Smooth muscle cell (in vitro differentiated cells): ENCODE results near the gene REPIN1. TPM values are rescaled to one million over a fixed set of nuclear protein-coding genes. Genes with fewer than 3 reads are reported as not detected.

ENCODE experiments used
- DNase-seq: peaks from one replicate; lab custom pipeline; 2025; ENCODE audit not compliant: unreplicated experiment; lab: John Stamatoyannopoulos, UW
- H2AFZ ChIP-seq: fragments of 200-600 bp; sonication (generic); 2 replicates; pipeline ENCODE4 v1.6.0; 2016; ENCODE audit warnings: antibody characterized with exemption, low read depth, mild to moderate bottlenecking
- H3F3A ChIP-seq: fragments of 200-600 bp; sonication (generic); 2 replicates; pipeline ENCODE4 v1.6.0; 2017; ENCODE audit warnings: antibody characterized with exemption, low read depth
- H3K27ac ChIP-seq: fragments of 200-600 bp; sonication (generic); 2 replicates; pipeline ENCODE4 v1.5.1; 2016; ENCODE audit warnings: low read depth, mild to moderate bottlenecking
- H3K27me3 ChIP-seq: fragments of 200-600 bp; sonication (generic); 2 replicates; pipeline ENCODE4 v1.6.1; 2016; ENCODE audit warnings: low read depth, mild to moderate bottlenecking
- H3K36me3 ChIP-seq: fragments of 200-600 bp; sonication (generic); 2 replicates; pipeline ENCODE4 v1.5.1; 2016; ENCODE audit warnings: low read depth
- H3K4me1 ChIP-seq: fragments of 200-600 bp; sonication (generic); 2 replicates; pipeline ENCODE4 v1.5.1; 2016; ENCODE audit warnings: low read depth
- H3K4me2 ChIP-seq: fragments of 200-600 bp; sonication (generic); 2 replicates; pipeline ENCODE4 v1.6.0; 2016; ENCODE audit warnings: mild to moderate bottlenecking
- H3K4me3 ChIP-seq: fragments of 200-600 bp; sonication (generic); 2 replicates; pipeline ENCODE4 v1.5.1; 2016; ENCODE audit warnings: mild to moderate bottlenecking
- H3K79me2 ChIP-seq: fragments of 200-600 bp; sonication (generic); 2 replicates; pipeline ENCODE4 v1.6.0; 2016; ENCODE audit warnings: low read depth, mild to moderate bottlenecking
- H3K9ac ChIP-seq: fragments of 200-600 bp; sonication (generic); 2 replicates; pipeline ENCODE4 v1.6.0; 2016; ENCODE audit warnings: low read depth
- H3K9me3 ChIP-seq: fragments of 200-600 bp; sonication (generic); replicated peaks from 2 replicates; pipeline ENCODE4 v1.5.1; 2016; ENCODE audit warnings: low read depth
- H4K20me1 ChIP-seq: fragments of 200-600 bp; sonication (generic); 2 replicates; pipeline ENCODE4 v1.6.0; 2016; ENCODE audit warnings: low read depth
- WGBS: methylation state at CpG from one replicate; pipeline ENCODE4 v1.1.7; 2016; ENCODE audit warnings: low lambda C conversion rate; 5-methylcytosine and 5-hydroxymethylcytosine counted together
- polyA plus RNA-seq: library from polyadenylated mRNA; unstranded; fragments of >200 nt; fragmentation: Nextera tagmentation; extraction: Ambion mirVana; gene quantifications from 2 replicates; pipeline ENCODE4 v1.2.1, GENCODE V29; 2016
- total RNA-seq: library from RNA; depleted of rRNA; stranded (reverse); fragments of >200 nt; gene quantifications from 2 replicates; pipeline ENCODE4 v1.2.3, GENCODE V29; 2014
- TF ChIP-seq, protein P1 (sequence below): fragments of 200-600 bp; sonication (generic); IDR thresholded peaks from 2 replicates; pipeline ENCODE4 v1.5.1; 2017; ENCODE audit warnings: borderline replicate concordance, mild to moderate bottlenecking, antibody characterized with exemption; ENCODE audit not compliant: insufficient read depth, poor library complexity, severe bottlenecking

Gene REPIN1
- total and polyA plus RNA-seq, 2 experiments from 2014 or later, result 55.5 to 60.9 TPM

DNA sequence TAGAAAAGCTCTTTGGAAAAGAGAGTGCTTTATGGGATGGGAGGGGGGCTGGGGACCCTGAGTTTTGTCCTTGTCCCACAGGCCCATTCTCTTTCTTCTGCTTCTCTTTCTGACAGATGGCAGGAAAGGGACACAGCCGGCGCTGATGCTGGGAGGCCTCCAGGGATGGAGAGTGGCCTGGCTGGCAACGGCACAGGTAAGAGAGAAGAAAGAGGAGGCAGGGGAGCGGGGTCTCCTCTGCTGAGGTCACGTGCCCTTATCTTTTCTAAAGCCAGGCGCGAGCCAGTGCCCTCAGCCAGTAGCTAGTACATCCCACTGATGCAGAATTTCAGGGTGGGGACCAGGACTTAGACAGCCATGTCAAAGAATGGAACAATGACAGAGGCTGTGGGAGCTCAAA, 19.7 kb downstream of the REPIN1 start:
- H3K9ac ChIP-seq, result no peak overlapping the region
- no peaks in the 10 kb centered on the region for H3K9me3 ChIP-seq
- H4K20me1 ChIP-seq, result peaks cover 65% of the 10 kb centered on the region
- WGBS, result 96% methylated on average over 7 of the region's 7 CpGs
- no peak overlapping the region for H2AFZ ChIP-seq
- H3F3A ChIP-seq, result no peaks in the 10 kb centered on the region
- no peak for DNase-seq
- no peak overlapping the region for H3K4me3 ChIP-seq
- H3K27ac ChIP-seq, result no peak overlapping the region
- peaks cover 32% of the 10 kb centered on the region for H3K4me1 ChIP-seq
- no peaks in the 10 kb centered on the region for H3K27me3 ChIP-seq
- TF ChIP-seq, protein P1, sequence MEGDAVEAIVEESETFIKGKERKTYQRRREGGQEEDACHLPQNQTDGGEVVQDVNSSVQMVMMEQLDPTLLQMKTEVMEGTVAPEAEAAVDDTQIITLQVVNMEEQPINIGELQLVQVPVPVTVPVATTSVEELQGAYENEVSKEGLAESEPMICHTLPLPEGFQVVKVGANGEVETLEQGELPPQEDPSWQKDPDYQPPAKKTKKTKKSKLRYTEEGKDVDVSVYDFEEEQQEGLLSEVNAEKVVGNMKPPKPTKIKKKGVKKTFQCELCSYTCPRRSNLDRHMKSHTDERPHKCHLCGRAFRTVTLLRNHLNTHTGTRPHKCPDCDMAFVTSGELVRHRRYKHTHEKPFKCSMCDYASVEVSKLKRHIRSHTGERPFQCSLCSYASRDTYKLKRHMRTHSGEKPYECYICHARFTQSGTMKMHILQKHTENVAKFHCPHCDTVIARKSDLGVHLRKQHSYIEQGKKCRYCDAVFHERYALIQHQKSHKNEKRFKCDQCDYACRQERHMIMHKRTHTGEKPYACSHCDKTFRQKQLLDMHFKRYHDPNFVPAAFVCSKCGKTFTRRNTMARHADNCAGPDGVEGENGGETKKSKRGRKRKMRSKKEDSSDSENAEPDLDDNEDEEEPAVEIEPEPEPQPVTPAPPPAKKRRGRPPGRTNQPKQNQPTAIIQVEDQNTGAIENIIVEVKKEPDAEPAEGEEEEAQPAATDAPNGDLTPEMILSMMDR, result no peak
- H3K4me2 ChIP-seq, result no peak overlapping the region
- peaks cover 4% of the 10 kb centered on the region for H3K79me2 ChIP-seq
- no peaks in the 10 kb centered on the region for H3K36me3 ChIP-seq

DNA sequence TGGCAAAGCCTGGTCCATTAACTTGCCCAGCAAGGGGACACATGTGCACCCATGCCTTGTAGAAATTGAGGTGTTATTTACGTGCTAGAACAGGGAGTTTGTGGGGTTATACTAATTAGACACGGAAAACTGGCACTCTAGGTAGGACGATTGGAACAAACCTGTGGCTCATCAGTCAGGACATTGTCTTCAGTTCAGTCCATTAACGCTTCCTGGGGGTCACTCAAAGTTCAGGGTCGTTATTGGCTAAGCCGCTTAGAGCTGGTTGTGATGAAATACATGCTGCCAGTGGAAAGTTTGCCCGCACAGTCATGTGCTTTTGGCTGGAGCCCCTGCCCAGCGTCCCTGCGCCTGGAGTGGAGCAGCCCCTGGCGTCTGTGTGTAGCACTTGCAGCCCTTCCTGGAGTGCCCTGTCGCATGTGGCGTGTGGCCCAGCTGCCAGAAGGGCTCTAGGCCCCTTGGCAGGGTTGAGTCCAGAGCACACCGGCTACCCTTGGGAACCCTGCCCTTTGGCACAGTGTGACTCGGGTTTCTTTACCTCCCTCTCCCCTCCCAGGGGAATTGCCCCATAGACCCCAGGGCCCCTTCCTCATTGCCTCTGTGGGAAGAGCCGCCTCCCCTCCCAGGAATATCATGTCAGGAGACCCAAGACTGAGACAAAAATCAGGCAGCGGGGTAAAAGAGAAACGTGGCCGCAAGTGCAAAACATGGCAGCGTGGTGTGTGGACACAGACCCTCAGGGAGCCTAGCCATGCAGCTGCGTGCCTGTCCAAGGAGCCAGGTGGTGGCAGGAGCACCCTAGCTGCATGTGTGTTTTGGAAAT, 20.3 kb downstream of the REPIN1 start:
- Histone ChIP-seq H3K27me3 (no peaks in the 10 kb centered on the region), H2AFZ (no peak overlapping the region), H3K4me1 (peaks cover 29% of the 10 kb centered on the region), H3K79me2 (no peaks in the 10 kb centered on the region), H3K27ac (no peak overlapping the region), H3K4me2 (no peak overlapping the region), H3F3A (no peaks in the 10 kb centered on the region), H4K20me1 (peaks cover 64% of the 10 kb centered on the region), H3K4me3 (no peak overlapping the region), H3K9me3 (no peaks in the 10 kb centered on the region), H3K36me3 (no peaks in the 10 kb centered on the region), H3K9ac (no peak overlapping the region)
- TF ChIP-seq, protein P1, result no peak
- DNase-seq, result no peak
- 87% methylated on average over 20 of the region's 20 CpGs for WGBS

DNA sequence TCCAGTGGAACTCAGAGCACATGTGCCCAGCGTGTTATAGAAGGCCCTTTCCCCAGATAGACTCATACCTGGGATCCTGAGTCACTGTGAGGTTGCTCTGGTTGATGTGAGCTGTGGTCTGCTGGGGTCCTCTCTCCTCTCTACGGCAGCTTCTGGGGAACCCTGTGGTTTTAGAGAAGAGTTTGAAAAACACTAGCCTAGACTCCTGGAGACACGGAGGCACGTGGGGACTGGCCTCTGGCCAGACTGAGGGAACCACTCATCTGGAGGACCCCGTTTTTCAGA, 20.9 kb downstream of the REPIN1 start:
- DNase-seq, result no peak
- H3K36me3 ChIP-seq, result no peaks in the 10 kb centered on the region
- 96% methylated on average over 5 of the region's 5 CpGs for WGBS
- H3K79me2 ChIP-seq, result peaks cover 4% of the 10 kb centered on the region
- no peak overlapping the region for H3K4me2 ChIP-seq
- no peaks in the 10 kb centered on the region for H3K27me3 ChIP-seq
- H3F3A ChIP-seq, result no peaks in the 10 kb centered on the region
- H3K4me1 ChIP-seq, result peaks cover 23% of the 10 kb centered on the region
- no peak overlapping the region for H3K4me3 ChIP-seq
- no peaks in the 10 kb centered on the region for H3K9me3 ChIP-seq
- no peak overlapping the region for H3K9ac ChIP-seq
- H2AFZ ChIP-seq, result no peak overlapping the region
- TF ChIP-seq, protein P1, result no peak
- H4K20me1 ChIP-seq, result peaks cover 64% of the 10 kb centered on the region
- H3K27ac ChIP-seq, result no peak overlapping the region

DNA sequence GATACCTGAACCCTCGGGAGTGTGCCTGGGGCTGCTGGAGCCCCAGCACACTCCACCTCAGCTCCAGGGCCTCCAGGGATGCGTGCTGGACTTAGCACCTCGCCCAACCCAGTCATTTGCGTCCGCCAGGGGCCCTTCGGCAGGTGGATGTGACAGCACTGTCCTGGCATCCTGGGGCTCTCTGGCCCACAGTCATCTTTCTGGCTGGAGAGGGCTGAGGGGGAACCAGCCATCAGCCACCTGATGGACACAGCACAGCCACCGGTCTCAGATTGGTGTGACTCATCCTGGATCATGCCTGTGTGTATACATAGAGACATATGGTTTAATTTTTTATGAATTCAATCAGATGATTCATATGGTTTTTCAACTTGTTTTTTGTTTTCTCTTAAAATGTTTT, 21.6 kb downstream of the REPIN1 start:
- no peaks in the 10 kb centered on the region for H3K9me3 ChIP-seq
- H2AFZ ChIP-seq, result no peak overlapping the region
- H3K9ac ChIP-seq, result no peak overlapping the region
- DNase-seq, result no peak
- H3K4me2 ChIP-seq, result no peak overlapping the region
- H3K27me3 ChIP-seq, result no peaks in the 10 kb centered on the region
- H3K36me3 ChIP-seq, result no peaks in the 10 kb centered on the region
- peaks cover 63% of the 10 kb centered on the region for H4K20me1 ChIP-seq
- H3K79me2 ChIP-seq, result peaks cover 4% of the 10 kb centered on the region
- WGBS, result 88% methylated on average over 7 of the region's 7 CpGs
- TF ChIP-seq, protein P1, result no peak
- no peak overlapping the region for H3K27ac ChIP-seq
- no peak overlapping the region for H3K4me3 ChIP-seq
- H3F3A ChIP-seq, result no peaks in the 10 kb centered on the region
- peaks cover 16% of the 10 kb centered on the region for H3K4me1 ChIP-seq
